ENCODE data around the gene PRKCZ.

GRCh38 chr1:2151252-2151651, 101.0 kb downstream of the PRKCZ start:
- no peak for TF ChIP-seq SAP30 (IDR thresholded peaks at IDR 0.05; ENCODE audit: borderline replicate concordance, insufficient read depth, low read depth, low read length, poor library complexity, severe bottlenecking)
- TF ChIP-seq ZFX (CRISPR knock-in tag; IDR thresholded peaks at IDR 0.05), result no peak
- no peak for TF ChIP-seq JUN (IDR thresholded peaks at IDR 0.05; ENCODE audit: borderline replicate concordance, low read depth, low read length)
- TF ChIP-seq JUN (CRISPR knock-in tag; IDR thresholded peaks at IDR 0.05; ENCODE audit: borderline replicate concordance), result no peak
- TF ChIP-seq NBN (IDR thresholded peaks at IDR 0.05; ENCODE audit: low read depth), result no peak
- TF ChIP-seq TAF1 (IDR thresholded peaks at IDR 0.05; ENCODE audit: control insufficient read depth, extremely low read depth, insufficient read depth, low read length, severe bottlenecking), result no peak
- TF ChIP-seq ZZZ3 (IDR thresholded peaks at IDR 0.05), result no peak
- TF ChIP-seq POLR2AphosphoS2 (IDR thresholded peaks at IDR 0.05; ENCODE audit: low read length), result no peak
- TF ChIP-seq, protein P1, sequence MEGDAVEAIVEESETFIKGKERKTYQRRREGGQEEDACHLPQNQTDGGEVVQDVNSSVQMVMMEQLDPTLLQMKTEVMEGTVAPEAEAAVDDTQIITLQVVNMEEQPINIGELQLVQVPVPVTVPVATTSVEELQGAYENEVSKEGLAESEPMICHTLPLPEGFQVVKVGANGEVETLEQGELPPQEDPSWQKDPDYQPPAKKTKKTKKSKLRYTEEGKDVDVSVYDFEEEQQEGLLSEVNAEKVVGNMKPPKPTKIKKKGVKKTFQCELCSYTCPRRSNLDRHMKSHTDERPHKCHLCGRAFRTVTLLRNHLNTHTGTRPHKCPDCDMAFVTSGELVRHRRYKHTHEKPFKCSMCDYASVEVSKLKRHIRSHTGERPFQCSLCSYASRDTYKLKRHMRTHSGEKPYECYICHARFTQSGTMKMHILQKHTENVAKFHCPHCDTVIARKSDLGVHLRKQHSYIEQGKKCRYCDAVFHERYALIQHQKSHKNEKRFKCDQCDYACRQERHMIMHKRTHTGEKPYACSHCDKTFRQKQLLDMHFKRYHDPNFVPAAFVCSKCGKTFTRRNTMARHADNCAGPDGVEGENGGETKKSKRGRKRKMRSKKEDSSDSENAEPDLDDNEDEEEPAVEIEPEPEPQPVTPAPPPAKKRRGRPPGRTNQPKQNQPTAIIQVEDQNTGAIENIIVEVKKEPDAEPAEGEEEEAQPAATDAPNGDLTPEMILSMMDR (IDR thresholded peaks at IDR 0.05 in 2 of 3, conservative IDR thresholded peaks at IDR 0.05 in 1 of 3; ENCODE audit: insufficient read depth in 2 of 3, low read depth in 1 of 3, low read length in 3 of 3), result no peak
- TF ChIP-seq TBL1XR1 (IDR thresholded peaks at IDR 0.05; ENCODE audit: low read length in 2 of 2), result no peak
- no peak for TF ChIP-seq NR2C2 (CRISPR knock-in tag; IDR thresholded peaks at IDR 0.05)
- TF ChIP-seq NR2C2 (tag; IDR thresholded peaks at IDR 0.05), result no peak
- no peak for TF ChIP-seq SMARCE1 (IDR thresholded peaks at IDR 0.05)
- TF ChIP-seq HNRNPK (IDR thresholded peaks at IDR 0.05; ENCODE audit: low read depth, low read length, poor library complexity, severe bottlenecking), result no peak
